Activated CD4-positive, alpha-beta T cell treated with anti-CD3 and anti-CD28 coated beads, Interleukin-2, amount 50 U/mL, for 1 hour (primary cell): Measurements from ENCODE around the gene GALNT18.

Experiments
- DNase-seq: peaks from one replicate; pipeline ENCODE4 v3.0.0-alpha.2; 2020

Gene GALNT18

DNA sequence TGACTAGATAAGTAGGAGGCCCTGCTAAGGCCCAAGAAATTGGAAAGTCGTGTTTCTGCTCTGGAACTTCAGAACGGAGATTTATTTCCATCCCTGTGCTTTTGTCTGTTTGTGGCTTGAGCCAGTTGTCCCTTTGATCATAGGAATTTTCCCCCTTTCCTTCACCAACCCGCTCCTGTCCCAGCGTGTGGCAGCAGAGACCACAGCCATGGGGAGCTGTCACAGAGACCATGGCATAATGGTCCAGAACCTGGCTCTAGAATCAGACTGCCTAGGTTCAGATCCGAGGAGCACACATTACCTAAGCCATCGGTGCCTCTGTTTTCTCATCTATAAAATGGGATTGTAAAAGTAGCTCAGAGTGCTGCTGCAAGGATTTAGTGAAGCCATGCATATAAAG lies 128.1 kb downstream of the GALNT18 start:
- DNase-seq, result no peak

DNA sequence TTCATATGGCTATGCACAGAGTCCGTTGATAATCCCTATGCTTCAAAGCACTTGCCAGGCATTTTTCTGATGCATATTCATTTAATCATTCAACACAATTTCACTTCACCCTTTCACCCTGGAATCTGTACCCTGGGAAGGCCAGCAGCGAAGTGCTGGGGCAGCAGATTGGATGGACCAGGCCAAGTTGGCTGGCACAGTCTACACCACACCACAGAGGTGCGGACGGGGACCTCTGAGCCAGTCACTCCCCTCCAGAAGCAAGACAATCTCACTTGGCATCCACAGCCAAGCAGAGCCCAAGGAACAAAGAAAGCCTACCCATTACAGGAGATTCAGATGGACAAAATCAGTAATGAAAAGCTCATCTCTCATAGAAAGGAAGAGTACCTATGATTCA lies 130.2 kb downstream of the GALNT18 start:
- no peak for DNase-seq

DNA sequence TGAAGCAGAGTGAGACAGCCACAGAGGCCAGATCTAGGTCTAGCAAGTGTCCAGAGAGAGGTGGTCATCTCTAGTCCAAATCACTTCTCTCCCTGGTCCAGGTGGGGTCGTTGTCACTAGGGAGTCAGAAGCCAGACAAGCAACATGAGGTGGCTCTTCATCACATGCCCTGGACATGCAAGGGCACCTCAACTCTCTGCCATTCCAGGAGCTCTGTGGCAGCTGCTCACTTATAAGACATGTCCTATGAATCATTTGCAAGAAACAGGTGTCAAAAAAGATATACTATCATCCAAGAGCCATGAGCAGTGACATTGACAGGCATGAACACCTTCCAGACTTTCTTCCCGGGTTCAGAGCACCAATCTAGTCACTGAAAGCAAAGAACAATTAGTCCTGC lies 130.8 kb downstream of the GALNT18 start:
- no peak for DNase-seq

DNA sequence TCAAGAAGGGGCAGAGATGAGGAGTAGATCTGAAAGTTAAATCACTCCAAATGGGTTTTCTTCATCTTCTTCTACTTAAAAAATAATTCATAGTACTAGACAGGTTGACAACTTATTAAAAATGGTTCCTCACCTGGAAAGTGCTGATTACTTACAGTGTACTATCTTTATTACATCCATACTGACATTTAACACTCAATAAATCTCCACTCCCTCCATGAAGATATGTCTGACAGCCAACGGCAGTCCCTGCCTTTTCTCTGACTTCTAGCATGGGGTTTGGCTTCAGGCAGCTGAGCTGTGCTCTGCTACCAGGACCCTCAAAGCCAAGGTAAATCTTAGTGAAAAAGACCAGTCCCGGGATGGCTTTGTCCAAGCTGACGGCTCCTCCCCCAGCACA lies 135.4 kb downstream of the GALNT18 start:
- no peak for DNase-seq

DNA sequence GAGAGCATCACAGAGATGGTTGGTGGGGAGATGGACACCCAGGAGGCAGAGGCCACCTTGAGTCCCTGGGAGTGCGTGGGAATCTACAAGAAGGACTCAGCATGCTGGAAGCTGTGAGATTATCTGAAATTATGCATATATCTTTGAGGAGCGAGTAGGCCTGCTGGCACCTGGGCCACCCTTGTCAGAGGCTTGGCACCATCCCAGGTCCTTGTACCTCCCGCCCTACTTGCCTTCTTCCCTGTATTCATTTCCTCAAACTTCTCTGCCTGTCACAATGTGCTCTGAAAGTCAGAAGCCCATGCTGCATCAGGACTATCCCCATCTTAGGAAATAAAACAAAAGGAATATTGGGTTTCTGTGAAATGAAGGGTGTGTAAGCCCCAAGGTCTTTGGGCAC lies 135.8 kb downstream of the GALNT18 start:
- no peak for DNase-seq

DNA sequence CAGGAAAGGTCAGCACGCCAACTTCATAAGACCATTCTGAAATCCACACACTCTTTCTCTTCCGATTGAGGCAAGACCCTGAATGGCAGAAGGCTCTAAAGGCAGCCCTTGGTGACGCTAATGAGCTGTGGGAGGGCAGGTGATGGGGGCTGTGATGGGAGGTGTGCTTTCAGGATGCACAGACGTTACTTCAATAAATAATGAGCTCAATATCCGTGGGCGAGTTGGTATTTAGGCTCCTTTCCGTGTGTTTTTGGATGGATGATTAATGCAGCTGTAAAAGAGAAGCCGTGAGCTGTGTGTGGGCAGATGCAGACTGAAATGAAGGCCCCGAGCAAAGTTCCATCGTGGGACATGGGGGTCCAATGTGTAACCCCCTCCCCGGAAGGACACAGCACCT lies 138.2 kb downstream of the GALNT18 start:
- no peak for DNase-seq

DNA sequence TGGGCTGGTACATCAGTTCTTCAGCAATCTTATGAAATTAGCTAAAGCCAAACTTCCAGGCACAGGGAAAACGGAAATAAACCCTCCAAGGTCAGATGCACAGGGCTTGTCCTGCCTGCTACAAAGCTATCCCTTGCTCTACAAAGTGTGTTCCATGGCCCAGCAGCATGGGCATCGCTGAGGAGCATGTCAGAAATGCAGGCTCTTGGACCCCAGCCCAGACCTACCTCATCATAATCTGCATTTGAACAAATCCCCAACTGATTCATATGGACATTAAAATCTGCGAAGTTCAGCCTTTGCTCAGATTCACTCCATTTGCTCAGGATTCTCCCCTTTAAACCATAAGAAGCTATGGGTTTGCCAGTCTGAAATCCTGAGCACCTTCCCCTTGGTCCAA lies 139.1 kb downstream of the GALNT18 start:
- no peak for DNase-seq

DNA sequence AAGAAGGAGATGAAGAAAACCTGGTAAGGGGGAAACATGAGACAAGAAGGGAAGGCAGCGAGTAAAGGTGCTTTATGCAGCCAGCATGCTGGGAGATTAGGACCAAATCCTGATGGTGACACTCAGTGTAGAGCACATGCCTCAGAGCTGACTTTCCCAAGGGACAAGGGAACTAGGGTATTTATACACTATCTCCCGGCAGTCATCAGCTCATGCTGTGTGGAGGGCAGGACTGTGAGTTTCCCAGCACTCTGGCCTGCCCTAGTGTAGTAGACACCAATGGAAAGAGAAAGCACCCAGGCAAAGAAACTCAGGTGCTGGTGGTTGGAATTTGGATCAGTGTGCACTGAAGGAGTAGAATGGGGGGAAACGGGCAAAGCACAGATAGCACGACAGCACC lies 140.4 kb downstream of the GALNT18 start:
- no peak for DNase-seq

DNA sequence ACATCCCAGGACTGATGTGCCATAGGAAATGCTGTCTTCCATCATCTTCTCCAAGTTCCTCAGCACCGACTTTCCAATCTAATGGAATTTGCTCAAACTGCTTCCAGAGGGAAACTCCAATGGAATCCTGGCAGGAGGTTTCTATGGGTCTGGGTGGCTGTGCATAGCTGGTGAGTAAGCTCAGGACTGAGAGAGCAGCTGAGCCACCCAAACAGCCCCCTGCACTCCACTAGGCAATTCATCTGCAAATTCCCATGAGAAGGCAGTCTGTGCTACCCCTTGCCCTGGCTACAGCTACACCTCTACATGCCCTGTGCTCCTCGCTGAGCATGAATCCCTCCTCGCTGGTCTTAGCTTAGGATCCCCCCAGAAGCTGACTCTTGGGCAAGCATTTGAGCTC lies 140.8 kb downstream of the GALNT18 start:
- no peak for DNase-seq

DNA sequence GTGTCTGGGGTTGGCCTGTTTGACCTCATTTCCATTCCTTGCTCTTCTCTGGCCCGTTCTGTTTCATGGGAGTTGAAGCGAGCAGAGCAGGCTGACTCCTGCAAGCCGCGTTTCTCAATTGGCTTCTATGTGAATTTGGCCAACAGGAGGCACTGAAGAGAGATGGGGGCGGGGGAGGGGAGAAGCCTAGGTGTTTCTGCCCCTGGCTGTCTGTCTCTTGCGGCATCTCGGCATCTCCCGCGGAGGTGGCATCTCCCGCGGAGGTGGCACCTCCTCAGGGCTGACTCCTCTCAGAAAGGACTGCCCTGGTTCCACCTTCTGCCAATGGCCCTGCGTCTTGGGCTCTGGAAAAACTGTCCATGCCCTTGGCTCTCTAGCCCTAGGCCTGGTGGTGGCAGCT lies 143.1 kb downstream of the GALNT18 start:
- no peak for DNase-seq

DNA sequence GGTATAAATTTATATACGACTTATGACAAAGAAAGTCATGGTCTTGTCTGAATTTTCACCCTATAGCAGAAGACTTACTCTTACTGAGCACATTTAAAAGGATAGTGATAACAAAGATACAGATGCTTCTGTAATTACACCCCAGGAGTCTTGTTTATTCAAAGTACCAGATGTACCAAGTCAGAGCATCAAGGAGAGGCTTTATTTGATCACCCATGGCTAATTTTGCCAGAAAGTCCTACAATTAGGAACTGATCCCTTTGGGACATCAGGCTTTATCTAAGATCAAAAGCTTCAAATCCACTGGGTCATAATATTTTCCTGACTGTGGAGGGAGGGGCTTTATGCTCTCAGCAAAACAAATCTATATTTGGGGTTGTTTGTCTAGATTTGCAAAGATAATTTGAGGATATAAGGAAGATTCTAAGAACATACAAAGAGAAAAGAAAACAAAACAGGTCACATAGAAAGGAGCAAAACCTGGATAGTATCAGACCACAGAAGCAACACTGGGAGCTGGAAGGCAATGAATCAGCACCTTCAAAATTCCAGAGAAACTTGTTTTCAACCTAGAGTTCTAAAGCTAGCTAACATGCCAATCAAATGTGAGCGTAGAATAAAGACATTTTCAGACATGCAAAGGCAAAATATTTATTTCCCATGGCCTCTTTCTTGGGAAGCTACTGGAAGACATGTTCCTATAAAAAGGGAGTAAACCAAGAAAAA lies 143.9 kb downstream of the GALNT18 start:
- no peak for DNase-seq

DNA sequence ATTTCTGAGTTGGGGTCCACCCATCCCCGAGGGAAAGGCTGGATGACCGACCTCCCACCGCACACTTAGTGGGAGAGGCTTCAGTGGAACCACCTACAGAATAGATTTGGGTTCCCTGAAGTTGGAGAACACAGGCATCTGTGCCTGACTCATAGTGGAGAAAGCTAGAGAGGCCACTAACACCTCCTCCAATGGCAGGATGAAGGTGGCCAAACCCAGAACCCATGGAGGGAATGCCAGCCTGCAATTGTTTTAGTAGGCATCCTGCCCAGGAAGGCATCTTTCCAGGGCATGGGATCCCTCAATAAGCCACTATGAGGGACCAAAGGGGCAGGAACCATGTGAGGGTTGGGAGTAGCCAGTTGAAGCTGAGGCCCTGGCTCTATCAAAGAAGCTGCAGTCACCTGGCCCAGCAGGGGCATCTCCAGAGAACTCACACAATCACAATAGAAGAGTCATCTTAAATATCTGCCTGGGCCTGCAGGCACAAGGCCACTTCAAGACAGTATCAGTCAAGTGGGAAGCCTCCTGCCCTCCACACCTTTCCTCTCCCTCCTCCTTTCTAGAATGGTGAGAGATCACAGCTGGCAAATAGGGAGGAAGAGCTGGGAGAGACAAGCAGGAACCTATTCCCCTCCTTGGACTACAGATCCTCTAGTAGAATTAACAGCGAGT lies 144.7 kb downstream of the GALNT18 start:
- DNase-seq, result no peak

DNA sequence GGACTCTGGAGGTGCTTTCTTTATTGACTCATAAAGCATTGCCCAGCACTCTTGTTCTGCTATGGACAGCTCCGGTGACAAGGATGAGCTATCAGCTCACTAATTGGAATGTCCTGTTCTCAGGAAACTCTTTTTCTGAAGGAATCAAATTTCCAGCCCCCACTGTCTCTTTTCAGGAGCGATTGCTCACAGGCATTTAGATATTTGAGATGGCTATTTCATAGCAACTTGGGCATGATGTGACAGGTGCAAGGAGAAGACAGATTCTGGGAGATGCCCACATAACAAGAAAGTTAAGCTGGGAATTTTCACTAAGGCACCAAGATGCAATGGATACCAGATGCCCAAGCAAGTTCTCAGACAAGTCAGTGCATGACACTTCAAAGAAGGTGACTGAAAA lies 145.3 kb downstream of the GALNT18 start:
- DNase-seq, result no peak

DNA sequence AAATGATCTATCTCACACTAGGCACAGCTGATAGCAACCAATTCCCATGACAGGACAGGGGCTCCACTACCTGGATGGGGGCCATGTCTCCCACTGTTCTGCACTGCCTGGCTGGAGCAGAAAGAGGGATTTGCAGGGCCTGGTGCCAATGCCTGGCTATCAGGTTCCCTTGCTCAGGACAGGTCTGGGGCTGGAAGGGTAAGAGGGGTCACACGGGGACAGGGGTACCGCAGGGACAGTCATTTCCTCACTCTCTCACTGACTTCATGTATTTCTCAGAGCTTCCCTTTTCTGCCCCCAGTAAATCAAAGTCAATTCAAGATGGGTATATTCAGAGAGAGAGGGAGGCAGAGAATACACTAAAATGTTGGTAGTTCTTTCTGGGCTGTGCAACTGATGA lies 149.7 kb downstream of the GALNT18 start:
- no peak for DNase-seq

DNA sequence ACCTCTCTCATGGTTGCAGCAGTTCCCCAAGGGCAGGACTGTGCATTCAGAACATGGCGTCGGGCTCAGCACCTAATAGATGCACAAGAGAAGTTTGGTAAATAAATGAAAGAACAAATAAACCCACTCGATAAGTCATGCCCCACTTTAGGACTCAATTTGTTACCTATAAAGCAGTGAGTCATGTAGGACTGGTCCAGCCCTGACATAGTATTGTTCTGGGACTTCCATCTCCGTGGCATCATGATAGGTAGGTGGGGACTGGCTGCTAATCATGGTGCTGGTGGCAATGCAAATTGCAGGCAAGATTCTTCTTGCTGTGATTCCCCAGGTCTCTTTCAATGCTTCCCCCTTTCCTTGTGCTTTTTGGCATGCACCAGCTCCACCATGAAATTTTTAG lies 150.6 kb downstream of the GALNT18 start:
- DNase-seq, result no peak

DNA sequence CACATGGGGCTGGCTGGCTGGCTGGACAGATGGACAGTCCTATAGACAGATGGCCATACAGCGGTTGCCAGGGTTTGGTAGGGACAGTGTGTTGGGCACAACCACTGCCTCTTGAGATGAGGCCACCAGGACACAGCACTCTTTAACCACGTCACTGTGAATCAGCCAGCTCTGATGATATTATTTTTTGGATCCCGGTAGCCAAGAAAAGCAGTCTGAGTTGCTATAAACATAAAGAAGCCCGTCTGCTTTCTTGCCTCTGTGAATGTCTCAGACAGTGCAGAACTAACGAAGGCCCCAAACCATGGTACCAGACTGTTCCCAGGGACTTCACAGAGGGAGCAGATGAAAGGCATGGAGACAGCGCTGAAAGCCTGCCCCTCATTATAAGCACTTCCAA lies 152.9 kb downstream of the GALNT18 start:
- no peak for DNase-seq

DNA sequence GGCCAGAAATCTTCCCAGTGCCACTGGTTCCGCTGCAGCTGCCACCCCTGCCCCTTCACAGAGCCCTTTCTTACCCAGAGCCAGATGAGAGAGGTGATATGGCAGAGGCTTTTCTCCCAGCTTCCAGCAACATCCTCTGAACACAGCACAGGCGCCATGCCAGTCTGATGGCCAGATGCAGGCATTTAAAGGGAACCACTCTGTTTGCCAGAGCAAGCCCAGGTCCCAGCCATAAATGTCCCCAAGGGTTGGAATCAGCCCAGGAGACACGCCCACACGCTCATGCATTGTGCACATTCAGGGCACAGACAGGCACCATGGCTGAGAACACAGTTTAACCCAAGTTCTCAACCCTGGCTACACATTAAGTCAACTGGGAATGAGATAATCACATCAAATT lies 154.5 kb downstream of the GALNT18 start:
- DNase-seq, result no peak

DNA sequence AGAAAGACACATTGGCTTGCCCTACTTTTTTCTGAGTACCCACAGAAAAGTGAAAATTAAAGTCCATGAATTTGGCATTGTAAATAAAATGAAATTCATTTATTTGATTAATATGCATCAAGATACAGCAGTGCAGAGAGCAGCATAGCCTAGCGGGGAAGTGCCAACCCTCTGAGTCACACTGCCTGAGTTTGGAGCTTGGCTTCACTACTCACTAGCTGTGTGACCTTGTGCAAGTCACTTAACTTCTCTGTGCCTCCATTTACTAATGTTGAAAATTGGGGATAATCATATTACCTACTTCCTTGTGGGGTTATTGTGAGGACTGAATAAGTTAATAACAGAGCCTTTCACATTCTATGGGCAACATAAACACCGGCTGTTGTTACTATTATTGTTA lies 157.2 kb downstream of the GALNT18 start:
- DNase-seq, result no peak

DNA sequence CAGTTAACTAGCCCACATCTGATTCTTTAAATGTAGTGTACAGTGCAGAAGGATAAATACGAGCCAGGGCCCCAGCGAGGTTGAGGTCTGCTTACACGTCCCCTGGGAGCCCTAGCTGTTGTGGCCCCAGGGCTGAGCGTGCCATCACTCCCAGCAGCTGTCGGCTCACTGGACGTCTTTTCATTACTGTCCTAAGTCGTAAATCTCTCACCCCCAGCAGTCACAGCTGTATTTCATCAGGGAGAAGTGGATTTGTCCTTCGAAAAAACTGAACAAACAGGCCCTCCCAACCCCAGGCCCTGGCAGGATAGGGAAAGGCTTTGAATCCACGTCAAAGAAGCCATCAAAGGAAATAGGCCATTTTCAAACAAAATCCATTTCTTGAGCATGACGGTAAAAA lies 158.4 kb downstream of the GALNT18 start:
- no peak for DNase-seq

DNA sequence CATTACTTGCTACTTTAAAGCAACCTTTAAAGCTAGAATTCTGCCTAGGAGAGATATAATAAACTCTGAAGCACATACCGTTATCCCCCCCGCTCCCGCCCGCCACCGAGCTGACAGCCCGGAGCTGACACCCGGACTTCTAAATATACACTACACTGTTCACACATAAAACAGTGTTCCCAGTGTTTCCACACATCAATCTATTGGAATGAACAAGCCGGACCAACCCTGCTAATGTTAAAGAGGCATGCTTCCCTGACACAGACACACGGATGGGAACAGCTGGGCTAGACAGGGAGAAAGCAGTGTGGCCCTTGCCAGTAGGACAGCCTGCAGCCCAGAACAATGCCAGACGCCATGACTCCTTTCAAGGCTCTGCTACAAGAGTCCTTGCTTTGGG lies 160.3 kb downstream of the GALNT18 start:
- DNase-seq, result no peak

DNA sequence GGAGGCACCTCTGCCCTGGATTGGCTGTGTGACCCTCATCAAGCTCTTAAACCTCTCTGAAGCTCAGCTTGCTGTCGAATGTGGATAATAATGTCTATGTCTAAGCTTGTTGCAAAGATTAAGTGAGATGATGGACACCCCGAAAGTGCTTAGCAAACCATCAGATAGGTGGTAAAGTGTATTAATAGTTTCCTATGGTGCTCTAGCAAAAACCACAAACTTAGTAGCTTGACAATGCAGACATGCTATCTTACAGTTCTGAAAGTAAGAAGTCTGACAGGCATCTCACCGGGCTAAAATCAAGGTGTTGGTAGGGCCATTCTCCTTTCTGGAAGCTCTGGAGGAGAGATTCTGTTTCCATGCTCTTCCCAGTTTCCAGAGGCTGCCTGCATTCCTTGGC lies 162.2 kb downstream of the GALNT18 start:
- DNase-seq, result no peak

DNA sequence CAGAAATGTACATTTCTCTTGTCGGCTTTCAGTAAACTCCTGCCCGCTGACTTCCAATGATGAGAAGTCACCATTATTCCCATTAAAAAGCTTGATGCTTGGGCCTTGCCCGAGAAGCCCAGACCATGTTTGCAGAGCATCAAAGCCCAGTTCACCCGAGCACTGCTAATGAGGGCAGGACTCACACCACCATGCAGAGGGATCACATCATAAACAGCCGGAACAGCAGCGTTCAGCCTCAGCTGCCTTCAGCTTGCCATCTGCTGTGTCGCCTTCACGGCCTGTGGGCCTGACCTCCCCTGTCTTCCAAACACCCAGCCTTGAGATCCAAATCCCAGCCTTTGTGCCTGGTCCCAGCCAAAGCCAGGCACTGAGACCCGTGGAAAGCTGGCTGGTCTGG lies 163.3 kb downstream of the GALNT18 start:
- DNase-seq, result no peak

DNA sequence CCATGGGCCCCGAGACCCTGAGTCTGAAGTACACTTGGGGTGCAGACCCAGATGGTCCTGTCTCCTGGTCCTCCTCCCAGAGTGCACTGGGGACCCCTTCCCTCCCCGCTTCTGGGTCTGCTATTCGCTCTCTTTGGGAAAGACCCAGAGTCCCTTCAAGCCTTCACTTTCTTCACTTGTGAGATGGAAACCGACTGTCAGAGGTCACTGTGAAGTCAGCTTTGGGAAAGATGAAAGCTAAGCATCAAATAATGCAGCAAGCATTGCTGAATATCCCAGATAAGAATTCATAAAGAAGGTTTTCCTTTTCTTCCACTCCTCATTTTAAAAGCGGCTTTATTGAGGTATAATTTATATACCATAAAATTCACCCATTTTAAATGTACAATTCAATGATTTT lies 163.8 kb downstream of the GALNT18 start:
- DNase-seq, result no peak

DNA sequence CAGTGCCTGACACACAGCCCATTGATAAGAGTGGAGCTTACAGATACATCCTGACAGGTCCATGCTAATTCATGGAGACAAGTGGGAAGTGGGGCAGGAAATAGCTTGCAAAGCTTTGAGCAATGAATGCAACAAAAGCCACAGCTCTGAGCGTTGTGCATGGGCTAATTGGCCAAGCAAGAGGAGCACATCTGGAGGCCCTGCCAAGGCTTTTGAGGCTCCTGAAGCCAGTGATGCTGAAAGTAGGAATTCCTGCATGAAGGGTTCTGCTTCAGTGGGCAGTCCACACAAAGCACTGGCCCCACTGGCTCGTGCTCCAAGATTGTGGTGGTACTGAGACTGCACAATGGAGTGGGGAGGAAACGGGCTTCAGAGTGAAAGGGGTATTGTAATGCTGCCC lies 164.9 kb downstream of the GALNT18 start:
- DNase-seq, result no peak

DNA sequence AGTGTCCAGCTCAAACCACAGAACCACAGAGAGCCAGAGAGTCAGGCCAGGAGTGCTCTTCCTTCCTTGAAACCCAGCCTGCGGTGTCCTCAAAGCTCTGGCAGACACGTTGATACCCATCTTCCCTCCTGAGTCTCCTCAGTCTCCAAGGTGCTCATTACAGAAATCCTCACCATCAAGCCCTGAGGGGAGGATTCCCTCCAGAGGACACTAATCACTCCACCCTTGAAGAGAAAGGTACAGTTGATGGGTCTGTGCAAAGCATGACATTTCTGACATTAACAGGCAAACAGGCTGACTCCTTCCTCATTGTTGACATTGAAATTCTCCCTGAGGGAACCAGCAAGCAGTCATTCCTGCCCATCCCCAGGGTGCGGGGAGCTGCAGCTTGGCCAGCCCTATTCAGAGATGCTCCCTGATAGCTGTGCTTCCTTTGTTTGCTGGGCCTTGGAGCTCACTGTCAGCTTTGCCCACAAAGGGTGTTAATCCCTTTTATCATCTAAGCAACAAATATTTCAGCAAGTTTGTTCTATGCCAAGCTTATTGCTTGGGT lies 167.1 kb downstream of the GALNT18 start:
- no peak for DNase-seq
